ENCODE measurements around the gene FCGBP.

GRCh38 chr19:39939556-39939955 lies 5.1 kb upstream of the FCGBP start:
- TF ChIP-seq CTCF (conservative IDR thresholded peaks at IDR 0.05; ENCODE audit: low read depth, low read length) (no peak), EZH2 (IDR thresholded peaks at IDR 0.05; ENCODE audit: low read length, unreplicated experiment) (no peak), EZH2phosphoT487 (IDR thresholded peaks at IDR 0.05; ENCODE audit: borderline replicate concordance, low read length) (no peak)
